GM21515 (cell line): ENCODE results near the gene ZNRF3.

ENCODE experiments used
- ATAC-seq: cut with Tn5 transposase; IDR thresholded peaks from one replicate; pipeline ENCODE4 v1.9.1; 2021; ENCODE audit not compliant: unreplicated experiment

The ZNRF3 gene

DNA sequence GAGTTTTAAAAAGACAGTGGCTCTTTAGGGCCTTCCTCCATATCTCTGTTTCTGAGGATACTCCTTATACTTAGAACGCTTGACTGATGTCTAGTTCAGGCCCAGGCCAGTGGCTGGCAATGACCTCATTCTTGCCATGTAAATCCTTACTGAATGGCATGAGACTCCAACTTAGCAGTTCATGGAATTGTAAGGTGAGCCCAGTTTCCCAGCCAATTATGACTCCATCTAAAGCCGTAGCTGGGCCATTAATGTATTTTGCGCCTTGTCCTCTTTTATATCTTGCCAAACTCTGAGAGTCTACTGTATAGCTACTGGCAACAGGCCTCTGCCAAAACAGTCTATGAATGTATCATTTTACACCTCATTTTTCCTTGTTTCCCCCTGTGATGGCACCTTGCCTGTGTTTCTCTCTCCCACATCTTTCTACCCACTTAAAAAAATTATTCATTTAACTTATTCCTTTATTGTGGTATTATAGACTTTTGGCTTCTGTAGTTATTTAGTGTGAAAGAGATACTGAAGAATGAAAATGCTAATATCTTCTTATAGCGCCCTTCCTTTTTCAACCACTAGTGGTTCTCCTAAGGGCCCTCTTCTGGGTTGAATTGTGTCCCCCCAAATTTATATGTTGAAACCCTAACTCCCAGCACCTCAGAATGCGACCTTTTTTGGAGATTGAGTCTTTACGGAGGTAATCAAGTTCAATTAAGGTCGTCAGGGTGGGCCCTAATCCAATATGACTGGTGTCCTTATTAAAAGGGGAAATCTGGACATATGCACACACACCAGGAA is 67.4 kb downstream of the ZNRF3 start:
- no peak for ATAC-seq

DNA sequence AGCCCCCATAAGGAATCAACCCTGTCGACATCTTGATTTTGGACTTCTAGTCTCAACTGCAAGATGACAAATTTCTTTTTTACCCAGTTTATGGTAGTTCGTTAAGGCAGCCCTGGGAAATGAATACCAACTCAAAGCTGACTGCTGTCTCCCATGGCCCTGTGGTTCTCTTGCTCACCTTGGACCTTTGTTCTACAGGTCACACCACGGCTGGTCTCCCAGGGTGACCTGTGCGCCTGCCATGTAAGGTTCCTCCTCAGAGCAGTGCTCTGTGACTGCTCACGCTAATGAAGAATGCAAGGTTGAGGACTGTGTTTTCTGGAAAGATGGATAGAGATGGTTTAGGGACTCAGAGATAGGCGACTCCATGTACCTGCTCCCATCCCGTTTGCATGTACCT is 68.2 kb downstream of the ZNRF3 start:
- ATAC-seq = no peak

DNA sequence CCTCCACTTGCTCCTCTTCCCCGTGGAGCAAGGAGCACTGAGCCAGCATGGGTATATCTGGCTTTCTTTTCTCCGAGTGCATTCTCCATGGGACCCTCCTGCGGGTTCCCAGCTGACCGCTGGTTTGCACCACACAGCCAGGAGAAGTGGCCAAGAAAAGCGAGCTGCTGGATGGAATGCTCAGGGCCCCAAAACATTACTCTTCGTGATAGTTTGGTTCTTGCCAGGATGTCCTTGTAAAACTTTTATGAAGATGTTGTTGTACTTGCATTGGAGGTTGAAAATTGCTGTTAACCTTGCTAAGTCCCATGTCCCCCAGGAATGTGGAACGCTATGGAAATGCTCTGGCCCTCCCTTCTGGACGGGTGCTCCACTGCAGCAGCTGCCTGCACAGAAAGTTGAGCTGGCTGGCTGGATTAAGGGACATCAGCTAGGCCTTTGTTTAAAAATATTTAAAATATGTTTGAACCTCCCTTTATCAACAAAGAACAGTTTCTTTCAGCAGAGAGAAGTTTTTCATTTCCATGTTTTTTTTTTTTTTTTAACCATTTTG is 68.7 kb downstream of the ZNRF3 start:
- ATAC-seq = no peak

DNA sequence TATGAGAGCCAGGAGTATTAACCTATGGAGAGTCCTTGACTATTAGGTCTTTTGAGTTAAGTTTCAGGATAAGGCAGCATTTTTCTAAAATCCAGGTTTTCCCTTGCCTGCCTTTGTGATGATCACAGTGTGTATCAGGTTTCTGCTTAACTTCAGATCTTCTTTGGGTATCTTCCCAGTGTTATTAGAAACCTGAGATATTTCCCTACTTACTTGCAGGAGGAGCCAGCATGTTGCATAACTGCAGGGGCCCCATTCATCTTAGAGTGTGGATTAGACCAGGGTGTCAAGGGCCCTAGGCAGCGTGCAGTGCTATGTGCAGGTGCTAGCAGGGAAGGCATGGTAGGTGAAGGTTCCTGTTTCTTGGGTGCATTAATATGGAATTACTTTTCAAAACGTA is 69.5 kb downstream of the ZNRF3 start:
- no peak for ATAC-seq

DNA sequence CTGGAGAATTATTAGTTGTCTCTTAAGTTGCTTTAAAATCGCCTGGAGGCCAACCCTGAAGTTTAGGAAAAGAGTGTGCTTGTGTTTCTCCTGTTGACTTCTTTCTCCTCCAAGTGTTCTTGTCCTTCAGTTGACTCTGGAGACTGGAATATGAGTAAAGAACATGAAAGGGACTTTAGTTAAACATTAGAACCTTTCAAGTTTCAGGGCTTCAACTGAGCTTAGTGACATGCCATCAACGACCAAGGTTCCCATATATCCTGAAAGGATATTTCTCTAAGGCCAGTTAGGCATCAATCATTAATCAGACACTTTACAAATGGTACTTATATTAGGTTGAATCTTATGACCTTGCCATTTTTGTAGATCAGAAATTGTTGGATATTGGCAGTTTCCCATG is 70.0 kb downstream of the ZNRF3 start:
- ATAC-seq = no peak

DNA sequence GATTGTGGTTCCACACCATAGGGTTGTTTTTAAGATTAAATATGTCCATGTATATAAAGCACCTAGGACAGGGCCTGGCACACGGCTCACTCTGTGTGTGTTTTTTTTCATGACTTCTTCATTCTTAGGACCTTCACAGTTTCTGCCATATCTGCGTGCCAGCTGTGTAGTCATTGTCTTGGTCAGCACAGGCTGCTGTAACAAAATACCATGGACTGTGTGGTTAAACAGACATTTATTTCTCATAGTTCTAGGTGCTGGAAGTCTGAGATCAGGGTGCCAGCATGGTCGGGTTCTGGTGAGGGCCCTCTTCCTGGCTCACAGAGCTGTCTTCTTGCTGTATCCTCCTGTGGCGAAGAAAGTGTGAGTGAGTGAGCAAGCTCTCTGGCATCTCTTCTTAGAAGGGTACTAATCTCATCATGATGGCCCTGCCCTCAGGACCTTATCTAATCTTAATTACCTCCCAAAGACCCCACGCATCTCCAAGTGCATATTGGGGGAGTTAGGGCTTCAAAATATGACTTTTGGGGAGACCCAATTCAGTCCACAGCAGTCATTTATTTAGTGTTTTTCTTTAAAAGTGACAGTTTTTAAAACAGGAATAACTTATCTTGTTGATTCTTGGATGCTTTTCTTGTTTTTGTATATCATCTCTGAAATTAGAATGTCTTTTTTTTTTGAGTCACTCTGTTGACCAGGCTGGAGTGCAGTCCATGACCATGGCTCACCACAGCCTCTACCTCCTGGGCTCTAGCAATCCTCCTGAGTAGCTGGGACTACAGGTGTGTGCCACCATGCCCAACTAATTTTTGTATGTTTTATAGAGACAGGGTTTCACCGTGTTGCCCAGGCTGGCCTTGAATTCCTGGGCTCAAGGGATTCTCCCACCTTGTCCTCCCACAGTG is 70.9 kb downstream of the ZNRF3 start:
- no peak for ATAC-seq

DNA sequence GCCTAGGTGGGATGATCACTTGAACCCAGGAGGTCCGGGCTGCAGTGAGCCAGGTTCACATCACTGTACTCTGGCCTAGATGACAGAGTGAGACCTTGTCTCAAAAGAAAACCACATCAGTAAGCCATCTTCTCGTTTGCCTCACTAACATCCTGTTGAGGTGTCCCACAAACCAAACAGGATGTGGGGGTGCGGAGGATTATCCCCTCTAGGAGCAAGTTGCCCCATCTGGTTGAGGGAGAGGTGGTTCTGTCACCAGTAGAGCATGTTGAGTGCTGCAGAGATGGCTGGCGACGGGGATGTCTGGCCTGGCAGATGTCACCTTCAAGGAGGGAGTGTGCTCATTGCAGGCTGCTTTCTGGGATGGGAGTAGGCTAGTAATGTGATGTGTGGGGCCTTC is 72.4 kb downstream of the ZNRF3 start:
- ATAC-seq = no peak

DNA sequence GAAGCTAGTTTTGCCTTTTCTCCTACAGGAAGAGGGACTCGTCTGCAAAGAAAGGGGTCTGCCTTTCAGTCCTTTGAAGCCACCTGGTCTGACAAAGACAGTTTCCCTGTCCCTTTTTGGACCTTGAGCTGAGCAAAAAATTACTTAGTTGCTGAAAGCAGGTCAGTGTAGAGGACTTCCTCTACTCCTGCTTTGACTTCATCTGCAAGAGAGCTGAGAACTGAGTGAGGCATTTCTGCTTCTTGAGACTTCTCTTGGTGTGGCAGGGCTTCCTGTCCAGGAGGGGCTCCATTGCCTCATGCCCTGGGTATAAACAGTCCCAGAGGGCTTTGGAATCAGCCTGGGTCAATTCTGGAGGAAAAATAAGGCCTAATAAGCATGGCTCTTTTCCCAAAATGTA is 73.1 kb downstream of the ZNRF3 start:
- ATAC-seq = no peak

DNA sequence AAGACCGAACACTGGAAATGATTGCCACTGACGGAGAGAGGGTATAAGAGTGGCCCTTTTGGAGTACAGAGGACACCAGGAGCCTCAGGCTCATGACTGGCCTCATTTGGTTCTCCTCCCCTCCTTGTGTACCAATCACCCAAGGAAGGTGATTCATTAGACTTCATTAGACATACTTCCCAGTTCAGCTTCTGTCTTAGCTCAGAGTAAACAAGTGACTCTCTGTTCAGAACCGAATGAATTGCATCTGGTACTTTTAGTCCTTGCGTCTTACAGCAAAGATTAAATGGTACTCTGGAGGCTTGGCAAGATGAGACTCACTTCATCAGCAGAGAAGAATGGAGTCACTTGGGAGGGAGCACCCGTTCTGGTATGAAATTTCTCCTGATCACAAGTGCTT is 75.2 kb downstream of the ZNRF3 start:
- ATAC-seq = no peak

DNA sequence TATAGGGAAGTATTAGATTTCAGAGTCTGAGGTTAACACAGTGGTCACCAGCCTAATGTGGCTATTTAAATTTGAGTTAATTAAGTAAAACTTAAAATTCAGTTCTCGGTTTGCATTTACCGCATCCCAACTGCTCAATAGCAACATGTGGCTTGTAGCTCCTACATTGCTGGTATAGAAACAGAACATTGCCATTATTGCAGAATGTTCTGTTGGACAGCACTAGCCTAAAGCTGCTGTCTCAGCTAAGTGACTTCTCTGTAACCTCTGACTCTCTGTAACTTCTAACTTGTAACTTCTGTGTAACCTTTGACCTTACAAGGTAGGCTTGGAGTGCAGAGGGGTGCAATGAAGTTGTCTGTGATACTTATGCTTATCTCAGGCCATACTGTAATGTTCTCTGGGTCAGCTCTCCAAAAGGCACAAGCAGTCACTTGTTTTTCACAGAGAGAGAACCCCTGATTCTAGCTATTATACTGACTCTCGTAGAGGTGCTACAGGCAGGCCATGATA is 78.7 kb downstream of the ZNRF3 start:
- no peak for ATAC-seq

DNA sequence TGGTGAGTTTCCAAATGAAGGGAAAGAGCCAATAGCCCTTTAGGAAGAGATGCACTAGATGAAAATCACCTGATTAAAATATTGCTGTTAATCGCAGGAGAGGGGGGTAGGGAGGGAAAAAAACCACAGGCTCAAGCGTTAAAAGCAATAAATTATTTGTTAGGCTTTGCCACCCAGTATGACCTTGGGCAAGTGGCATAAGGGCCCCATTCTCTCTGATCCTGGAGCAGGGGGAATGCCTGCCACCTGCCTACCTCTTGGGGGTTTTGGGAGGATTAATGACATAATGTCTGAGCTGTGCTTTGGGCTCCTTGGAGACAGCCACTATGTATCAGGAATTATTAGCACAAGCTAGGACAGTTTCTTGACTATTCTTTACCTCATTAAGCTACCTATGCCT is 80.0 kb downstream of the ZNRF3 start:
- no peak for ATAC-seq

DNA sequence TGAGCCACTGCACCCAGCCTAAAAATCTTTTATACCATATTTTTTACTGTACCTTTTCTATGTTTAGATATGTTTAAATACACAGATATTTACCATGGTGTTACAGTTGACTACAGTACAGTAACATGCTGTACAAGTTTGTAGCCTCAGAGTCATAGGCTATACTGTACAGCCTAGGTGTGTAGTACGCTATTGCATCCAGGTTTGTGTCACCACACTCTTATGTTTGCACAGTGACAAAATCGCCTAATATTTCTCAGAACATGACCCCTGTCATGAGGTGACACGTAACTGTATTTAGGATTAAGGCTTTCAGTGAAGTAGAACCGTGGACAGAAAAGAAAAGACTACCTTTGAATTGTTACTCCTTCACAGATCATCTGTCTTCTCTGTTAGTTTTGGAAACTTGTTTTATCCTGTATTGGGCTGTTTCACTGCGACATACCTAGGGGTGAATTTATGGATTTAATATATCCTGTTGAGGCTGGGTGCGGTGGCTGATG is 83.8 kb downstream of the ZNRF3 start:
- ATAC-seq = no peak

DNA sequence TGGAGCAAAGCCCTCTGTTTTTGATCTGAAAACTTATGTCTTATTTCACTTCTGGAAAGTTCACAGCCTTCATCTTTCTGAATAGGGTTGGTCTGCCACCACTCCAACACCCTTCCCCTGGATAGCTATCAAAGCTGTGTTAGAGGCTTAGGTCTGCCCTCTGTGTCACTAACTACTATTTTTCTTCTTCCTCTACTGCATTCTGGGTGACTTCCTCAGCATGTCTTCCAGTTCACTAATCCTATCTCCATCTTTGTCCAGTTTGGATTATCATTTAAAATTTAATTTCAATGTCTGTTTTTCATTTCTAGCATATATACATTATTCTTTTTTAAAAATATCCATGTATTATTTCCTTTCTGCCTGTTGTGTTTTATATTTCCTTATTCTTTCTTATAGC is 84.6 kb downstream of the ZNRF3 start:
- ATAC-seq = no peak

DNA sequence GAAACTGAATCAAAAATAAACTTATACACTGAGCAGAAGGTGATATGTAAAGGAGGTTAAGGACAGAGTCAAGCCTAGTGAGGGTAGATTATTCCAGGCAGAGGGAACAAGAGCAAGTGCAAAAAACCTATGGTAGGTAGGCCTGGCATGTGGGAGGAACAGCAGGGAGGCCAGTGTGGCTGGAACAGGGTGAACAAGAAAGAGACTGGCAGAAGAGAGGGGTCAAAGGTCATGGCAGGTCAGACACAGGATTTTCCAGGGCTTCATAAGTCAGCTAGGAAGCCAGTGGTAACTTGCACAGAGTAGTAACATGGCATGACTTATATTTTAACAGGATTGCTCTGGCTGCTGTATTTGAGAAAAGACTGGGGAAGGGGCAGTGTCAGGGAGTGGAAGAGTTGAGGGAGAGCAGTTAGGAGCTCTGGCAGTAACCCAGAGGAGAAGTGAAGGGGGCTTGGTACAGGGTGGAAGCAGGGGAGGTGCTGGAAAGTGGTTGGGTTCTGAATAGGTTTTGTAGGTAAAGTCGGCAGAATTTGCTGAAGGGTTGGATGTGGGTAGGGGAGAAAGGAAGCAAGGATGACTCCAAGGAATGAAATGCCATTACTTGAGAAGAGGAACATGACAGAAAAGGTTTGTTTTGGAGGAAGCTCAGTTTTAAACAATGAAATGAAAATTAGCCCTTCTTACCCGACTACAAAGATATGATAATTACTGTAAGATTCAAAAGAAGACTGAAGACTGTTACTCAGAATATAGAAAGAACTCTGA is 86.2 kb downstream of the ZNRF3 start:
- ATAC-seq = no peak

DNA sequence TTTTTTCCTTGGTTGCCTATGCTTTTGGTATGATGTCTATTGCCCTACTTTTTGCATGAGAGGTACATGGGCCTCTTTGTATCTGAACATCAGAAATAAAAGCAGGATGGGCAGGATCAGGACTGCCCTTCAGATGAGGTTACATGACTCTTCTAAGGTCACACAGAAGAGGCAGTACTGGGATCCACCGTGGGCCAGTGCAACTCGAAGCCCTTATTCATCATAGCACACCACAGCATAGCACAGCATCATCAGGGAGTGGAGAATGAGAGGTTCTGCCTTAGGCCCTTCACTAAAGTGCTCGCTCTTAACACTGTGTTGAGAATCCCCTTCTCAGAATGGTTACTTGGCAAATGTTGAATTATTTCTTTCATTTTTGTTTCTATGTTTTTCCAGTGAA is 90.0 kb downstream of the ZNRF3 start:
- ATAC-seq = no peak

DNA sequence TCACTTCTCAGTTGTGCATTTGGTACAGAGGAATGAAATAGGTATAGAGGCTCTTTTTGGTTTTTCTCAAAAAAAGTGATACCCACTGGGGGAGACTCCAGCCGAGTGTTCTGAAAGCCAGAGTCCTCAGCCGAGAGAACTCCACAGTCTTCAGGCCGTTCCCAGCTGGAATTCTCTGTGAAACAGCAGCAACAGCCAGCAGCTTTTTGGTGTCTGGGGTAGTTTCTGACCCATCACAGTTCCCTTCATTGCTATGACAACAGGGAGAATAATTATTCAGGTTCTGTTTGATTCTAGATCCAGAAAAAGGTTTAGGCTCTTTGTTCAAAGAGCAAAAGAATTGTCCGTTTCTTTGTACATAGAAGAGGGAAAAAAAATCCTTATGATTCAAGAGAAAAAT is 93.7 kb downstream of the ZNRF3 start:
- no peak for ATAC-seq

DNA sequence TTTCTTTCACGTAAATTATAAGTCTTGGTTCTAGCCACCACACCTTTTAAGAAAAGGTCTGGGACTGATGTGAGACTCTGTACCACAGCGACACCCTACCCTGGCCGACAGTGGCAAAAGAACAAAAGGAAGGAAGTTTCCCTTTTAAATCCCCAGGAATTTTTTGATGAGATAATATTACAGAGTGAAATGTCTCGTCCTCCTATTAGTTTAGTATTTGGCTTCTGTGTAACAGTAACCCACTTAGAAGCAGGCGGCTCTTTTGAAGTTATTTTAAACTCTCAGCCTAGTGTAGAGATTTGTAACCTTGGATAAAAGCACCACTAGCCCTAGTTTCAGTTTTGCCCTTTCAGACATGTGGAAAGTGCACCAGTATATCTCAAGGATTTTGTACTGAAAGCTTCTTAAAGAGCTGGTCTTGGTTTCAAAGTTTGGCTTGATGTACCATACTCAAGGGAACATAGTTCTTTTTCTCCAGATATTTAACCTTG is 94.2 kb downstream of the ZNRF3 start:
- no peak for ATAC-seq

DNA sequence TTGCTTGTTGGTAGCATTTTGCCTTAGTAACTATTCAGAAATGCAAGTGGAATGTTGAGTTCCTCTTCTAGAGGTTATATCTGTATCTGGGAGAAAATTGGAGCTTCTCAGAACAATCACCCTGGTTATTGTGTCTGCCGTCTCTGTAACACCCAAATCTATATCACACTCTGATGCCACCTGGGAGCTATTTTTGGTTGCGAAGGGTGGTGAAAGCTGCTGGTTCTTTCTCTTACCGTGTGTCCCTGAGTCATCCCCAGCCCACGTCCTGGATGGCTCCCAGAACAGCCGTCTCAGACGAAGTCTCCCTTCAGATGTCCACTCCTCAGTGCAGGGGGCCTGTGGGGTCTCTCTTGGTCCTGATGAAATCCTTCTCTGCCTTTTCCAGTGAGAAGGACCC is 94.8 kb downstream of the ZNRF3 start:
- no peak for ATAC-seq

DNA sequence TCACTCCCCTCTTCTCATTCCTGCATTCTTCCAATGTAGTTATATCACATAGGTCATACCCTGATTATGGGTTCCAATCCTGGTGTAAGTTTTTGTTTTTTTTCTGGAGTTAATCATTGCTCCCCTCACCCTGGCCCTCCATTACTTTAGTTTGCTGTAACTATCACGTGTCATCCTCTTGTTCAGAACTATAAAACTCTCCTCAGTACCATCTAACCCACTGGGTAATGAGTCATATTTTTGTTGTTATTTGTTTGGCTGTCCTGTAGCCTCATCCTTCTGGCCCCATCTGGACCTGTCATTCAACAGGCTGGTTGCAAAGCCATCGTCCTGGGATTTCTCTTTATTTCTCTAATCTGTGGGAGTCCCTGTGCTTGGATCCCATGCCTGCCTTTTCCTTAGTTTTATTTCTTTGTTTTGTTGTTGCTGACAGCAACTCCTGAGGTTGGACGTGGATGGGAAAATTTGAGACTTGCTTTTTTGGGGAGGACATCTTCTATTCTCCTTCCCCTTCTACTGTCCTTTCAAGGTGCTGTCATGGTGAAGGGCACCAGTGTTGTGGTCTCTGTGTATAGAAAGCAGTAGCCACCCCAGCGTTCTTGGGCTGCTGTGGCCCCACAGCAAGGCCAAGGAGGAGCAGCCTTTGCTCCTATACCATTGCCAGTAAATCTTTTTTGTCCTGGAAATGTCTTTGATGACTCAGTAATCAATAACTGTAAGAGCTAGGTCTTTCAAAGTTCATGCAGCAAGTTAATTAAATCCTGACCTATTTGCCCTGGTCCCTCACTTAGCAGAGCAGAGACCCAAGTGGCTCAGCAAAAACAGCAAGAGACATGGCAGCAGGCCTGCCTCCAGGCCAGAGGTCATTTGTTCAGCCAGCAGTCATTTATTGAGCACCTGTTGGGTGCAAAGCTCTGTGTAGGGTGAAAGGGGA is 95.8 kb downstream of the ZNRF3 start:
- no peak for ATAC-seq

DNA sequence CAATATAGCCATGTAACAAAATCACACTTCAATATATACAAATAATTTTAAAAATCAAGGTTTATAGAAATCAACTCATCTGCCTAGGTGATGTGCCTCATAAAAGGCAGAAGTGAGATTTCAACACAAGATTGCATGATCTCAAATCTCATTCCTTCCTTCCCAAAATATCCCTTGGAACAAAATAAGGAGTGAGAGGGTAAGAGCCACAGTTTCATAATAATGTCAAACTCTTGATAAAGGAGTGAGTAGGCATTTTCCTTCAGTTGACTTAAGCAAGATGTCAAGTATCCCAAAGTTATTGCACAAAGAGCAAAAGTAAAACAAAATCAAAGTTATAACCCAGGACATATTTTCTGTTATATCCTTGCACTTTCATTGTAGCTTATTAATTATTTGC is 97.0 kb downstream of the ZNRF3 start:
- no peak for ATAC-seq
